GM21825 (cell line): ENCODE measurements around the gene TEX29.

Experiments
- ATAC-seq: cut with Tn5 transposase; IDR thresholded peaks from one replicate; pipeline ENCODE4 v1.9.1; 2021; ENCODE audit warnings: mild to moderate bottlenecking, moderate library complexity; ENCODE audit not compliant: unreplicated experiment

Gene TEX29

DNA sequence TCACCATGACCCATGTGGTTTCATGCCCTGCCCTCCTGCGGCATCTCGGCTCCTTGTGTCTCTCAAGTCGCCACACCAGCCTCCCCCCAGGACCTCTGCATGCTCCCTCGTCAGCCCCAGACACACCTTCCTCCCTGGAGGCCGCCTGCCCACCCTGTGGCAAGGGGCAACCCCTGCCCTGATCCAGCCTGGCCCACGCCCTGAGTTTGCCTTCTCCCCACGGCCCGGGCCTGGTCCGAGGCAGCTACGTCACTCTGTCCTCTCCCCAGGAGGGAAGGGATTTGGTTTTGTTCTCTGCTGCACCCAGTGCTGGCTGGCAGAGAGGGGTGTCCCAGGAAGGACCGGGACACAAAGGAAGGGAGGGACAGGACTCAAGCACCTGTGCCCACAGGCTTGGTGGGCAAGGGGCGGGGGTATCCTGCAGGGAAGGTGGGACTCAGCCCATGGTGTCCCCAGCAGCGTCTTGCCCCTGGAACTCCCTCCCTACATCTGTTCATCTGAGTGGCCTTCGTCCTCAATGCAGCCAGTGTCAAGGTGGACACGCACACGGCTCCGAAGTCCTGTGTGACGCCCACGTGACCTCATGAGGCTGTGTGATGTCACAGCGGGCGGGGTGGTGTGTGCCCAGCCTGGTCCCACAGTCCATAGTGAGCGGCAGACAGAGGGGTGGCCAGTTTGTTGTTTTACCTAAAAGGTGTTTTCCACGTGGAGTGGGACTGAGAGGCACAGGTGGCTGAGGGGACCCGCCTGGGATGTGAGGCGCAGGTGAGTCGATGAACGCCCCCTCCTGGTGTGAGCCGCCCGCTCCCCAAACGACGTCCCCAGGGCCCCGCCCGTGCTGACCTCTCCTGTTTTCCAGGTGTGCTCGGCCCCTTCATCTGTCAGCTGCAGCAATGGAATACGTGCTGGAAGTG, at the start of gene TEX29:
Gene TEX29 (plus strand): TSS at position 645 of the 914 bp plus-strand sequence. CDS start 249 bp downstream, at position 894.
- ATAC-seq: no peak

DNA sequence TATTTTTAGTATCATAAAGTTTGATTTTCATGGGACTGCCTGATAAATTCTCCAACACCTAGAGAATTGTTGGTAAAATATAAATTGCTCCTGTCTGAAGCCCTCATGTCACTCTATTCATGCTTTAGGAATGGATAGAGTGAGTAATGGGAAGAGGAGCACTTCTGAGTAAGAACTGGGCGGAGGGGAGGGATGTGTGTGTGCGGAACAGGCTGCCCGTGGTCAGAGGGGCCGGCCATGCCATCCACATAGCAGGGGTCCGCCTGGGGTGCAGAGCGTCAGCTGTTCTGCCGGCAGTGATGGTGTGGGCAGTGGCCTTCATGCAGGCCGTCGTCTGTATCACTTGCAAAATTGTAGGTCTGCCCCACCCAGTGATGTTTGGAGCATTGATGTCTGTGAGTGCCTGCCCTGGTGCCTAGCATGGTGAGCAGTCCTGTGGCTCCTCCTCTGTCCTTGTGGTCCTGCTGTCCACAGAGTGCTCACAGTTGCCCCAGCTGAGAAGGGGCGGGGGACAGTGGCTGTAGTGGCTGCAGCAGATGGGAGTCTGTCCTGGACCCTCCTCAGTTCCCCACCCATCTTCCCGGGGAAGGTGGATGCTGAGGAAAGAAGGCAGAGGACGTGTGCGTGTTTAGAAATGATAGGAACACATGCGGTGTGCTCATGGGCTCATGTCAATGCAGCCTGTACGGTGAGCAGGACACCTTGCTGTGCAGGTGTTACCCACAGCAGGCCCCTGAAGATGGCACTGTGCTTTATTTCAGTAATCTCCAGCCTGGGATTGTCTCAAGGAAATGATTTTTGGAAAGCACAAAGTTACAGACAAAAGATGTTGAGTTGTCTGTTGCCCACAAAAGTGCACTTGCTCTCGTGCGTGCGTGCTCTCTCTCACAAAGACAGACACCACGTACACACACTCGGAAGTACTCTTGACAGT, 49.4 kb upstream of the TEX29 start:
- ATAC-seq: no peak

DNA sequence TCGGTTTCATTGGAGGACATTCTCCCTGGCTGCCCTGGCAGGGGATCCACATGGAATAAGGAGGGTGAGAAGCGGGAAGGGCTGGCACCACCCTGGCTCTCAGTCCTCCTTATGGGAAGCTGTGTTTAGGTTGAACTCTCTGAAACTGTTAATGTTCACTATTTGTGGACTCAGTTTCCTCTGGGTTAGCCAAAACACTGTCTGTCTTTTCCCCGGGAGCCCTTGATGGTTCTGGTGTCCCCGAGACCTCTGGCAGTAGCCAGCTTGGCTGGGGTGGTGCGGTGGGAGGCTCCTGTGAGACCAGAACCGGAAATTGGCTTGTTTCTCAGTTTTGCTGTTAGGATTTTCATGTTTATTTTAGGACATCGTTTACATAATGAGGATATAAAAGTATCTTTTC, 48.3 kb upstream of the TEX29 start:
- ATAC-seq: no peak

- ATAC-seq: no peak
These were observed 45.1 kb upstream of the TEX29 start for GRCh38 chr13:111275382-111275781.

GRCh38 chr13:111275995-111276618, 44.3 kb upstream of the TEX29 start:
- ATAC-seq: no peak

DNA sequence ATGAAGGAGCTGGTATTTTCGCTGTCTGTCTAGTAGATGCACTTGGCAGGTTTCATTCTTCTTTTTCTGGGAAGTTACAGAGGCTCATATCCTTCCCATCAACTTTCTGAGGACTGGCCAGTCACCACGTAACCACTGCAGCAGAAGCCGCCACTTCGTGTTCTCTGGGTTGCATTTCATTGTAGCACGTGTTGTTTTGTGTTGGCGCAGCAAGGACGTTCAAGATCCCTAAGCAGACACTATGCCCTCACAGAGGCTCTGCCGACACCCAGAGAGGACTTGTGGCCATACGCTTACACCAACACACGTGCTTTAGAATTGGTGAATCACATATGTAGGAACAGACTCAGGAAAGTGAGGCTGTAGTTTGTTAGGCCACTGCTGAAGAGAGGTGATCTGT, 42.2 kb upstream of the TEX29 start:
- no peak for ATAC-seq

GRCh38 chr13:111278743-111279652, 41.4 kb upstream of the TEX29 start:
- no peak for ATAC-seq

DNA sequence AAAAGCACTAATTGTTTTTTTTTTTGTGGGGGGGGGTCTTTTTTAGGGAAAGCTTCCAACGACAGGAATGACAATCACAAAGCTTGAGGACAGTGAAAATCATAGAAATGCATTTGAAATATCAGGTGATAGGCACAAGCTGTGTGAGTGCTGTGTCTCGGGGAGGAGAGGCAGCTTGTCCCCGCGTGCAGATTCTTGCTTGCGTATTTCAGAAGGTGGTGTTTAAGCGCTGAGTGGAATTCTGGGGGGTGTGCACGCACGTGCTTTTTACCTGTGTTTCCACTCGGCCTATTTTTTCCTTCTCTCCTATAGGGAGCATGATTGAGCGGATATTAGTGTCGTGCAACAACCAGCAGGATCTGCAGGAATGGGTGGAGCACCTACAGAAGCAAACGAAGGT, 40.2 kb upstream of the TEX29 start:
- ATAC-seq: no peak

DNA sequence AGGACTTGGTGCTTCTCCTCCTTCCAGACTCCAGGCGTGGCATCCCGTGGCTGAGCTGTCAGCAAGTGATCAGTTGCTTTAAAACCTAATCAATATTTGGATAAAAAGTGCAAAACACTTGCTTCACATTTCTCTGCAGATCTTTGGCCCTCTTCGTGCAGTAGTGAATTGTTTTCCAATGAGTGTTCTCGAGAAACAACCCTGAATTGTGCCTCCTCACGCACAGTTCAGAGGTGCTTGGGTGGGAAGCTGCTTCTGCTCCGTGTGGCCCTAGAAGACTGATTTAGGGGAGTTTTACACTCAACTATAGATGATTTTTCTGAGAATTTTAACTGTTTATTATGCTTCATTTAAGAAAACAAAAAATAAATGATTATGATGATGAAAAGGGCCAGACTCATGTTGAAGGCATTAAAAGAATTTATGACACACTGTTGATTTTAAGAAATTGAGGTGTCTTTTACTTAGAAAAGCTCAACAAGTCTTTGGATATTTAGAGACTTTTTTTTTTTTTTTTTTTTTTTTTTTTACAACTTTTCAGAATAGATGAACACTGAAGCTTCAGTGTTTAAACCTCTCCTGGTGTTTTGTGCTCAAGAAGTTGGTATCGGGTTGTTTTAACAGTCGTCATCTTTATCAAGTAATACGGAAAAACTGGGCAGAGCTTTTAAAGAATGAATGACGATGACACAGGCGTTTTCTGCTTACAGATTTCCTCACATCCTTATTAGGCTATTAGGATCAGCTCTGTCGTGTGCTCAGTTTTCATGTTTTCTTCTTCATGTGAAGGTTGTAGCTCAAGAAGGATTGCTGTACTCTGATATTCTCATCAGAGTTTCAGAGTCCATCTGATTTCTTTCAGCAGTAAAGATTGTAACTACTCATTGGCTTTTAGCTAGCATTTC, 39.5 kb upstream of the TEX29 start:
- ATAC-seq: no peak

GRCh38 chr13:111281751-111282311, 38.6 kb upstream of the TEX29 start:
- no peak for ATAC-seq

DNA sequence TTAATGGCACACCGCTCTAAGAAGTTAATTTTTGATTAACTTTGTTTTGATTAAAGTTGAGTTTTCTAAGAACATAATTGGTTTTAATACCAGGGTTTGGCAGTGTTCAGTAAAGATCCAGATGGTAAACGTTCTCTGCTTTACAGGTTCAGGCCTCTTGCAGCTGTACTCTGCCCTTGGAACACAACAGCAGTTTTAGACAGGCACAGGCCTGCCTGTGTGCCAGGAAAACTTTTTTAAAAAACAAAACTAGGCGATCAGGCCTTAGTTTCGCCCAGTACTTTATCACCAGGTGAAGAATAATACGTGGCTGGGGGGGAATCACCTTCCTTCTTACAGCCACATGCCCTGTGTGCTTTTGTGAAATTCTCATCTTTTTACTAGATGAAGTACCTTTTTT, 38.0 kb upstream of the TEX29 start:
- ATAC-seq: no peak

- no peak for ATAC-seq
These were observed 37.4 kb upstream of the TEX29 start for GRCh38 chr13:111282997-111283396.

GRCh38 chr13:111283457-111283856, 37.0 kb upstream of the TEX29 start:
- ATAC-seq: no peak

DNA sequence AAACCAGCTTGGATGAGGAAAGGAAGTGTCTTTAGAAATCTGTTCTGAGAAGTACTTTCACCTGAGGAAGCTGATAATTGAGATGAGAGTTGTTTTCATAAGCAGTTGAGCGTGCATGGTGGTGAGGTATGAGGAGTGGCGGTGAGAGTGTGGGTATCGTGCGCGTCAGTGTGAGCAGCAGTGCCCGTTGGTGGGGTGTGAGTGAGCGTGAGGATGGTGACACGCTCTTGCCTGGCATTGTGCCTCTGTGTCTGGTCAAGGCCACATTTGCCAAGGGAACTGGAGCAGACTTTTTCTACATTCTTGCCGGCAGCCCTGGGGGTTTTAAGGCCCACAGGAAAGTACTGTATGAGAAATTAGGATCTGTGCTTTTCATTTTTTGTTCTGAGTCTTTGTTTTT, 36.5 kb upstream of the TEX29 start:
- no peak for ATAC-seq

DNA sequence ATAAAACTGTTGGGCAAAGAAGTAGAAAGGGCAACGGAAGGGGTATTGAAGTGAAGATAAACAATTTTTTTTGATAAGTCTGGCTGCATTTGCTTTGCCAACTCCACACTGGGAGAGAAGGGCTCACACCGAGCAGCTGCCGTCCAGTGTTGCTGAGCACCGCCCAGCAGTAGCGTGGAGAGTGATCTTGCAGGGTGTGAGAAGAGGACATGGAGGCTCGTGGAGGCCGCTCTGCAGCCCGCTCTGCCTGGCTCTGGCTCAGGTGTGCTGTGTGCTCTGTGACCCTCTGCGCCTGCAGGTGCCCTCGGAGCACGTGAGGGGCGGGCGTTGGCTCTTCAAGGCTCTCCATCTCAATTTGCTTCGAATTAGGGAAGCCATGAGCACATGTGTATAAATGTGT, 35.9 kb upstream of the TEX29 start:
- ATAC-seq: no peak

DNA sequence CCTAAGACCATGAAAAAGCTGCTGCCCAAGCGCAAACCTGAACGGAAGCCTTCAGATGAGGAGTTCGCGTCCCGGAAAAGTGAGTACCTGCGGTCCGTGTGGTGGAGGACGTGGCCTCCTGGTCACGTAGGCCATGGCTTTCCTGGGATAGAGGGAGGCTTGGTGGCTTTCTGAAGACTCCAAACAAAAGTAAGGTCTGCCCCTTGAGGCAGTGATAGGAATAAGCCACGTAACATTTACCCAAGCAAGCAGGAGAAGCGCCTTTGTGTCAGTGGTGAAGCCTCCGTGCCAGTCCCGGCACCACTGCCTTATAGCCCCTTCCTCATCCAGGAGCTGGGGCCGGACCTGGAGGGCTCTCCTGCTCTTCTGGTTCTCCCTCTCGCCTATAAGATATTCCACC, 34.3 kb upstream of the TEX29 start:
- ATAC-seq: no peak

DNA sequence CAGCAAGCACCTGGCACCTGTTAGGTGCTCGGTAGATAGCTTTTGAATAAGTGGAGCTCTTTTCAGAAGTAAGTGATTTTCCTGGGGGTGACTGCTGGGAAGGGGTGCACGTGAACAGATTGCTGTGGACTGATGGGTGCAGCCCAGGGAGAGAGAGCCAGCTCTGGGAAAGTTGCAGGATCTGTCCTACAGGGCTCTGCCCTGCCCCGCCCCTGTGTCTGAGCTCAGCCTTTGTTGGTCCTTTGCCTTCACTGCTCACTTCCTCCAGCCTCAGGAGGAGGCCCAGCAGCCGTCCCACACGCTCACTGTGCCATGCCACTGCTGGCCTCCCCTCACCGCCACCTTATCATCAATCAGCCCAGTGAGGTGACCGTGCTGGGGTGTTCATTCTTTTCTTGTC, 33.7 kb upstream of the TEX29 start:
- ATAC-seq: no peak

DNA sequence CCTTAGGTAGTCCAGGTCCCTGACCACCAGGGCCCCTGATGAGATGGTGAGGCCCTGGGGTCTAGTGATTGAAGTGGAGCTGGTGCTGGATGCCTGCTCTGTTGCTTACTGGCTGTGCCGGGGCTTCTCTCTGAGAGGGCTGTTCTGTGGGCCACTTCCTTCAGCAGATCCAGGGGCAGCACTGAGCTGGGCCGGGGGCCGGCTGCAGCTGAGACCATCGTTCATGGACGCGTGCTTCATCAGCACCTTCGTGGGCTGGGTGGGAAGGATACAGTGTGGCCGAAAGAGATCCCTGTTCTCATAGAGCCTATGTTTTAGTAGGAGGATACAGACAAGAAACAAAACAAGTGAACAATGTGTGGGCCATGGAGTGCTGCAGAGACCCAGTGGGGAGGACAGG, 33.2 kb upstream of the TEX29 start:
- ATAC-seq: no peak

- no peak for ATAC-seq
These were observed 32.2 kb upstream of the TEX29 start for GRCh38 chr13:111288276-111288675.
